H1 (cell line): ENCODE results near the gene LPXN. TPM values are rescaled to one million over a fixed set of nuclear protein-coding genes. Genes with fewer than 3 reads are reported as not detected.

ENCODE experiments used
- CTCF ChIA-PET: fragments of 300-600 bp; sonication (Branson Sonifier 250); formaldehyde crosslinking; loops from one replicate; lab custom pipeline; 2021; ENCODE audit not compliant: partially characterized antibody; lab: Charles Lee
- POLR2A ChIA-PET: fragments of 300-600 bp; sonication (Branson Sonifier 250); formaldehyde crosslinking; loops from one replicate; lab custom pipeline; 2021; ENCODE audit warnings: inconsistent platforms; ENCODE audit not compliant: partially characterized antibody; lab: Charles Lee
- DNase-seq, 2 experiments: peaks; one replicate each; pipeline versions ENCODE4 v3.0.0 to v3.0.0-alpha.2; 2010 to 2022; ENCODE audit warnings: low spot score in 2 of 2, low read depth in 1 of 2, mixed read lengths in 1 of 2
- FAIRE-seq: peaks from 2 replicates; lab custom pipeline; 2011; peaks lifted over from hg19 to GRCh38; lab: Jason Lieb, UNC
- H2AFZ ChIP-seq: 2 replicates; pipeline ENCODE4 v1.8.1; 2012; ENCODE audit warnings: low read length, inconsistent platforms
- H2AK5ac ChIP-seq: 2 replicates; pipeline ENCODE4 v1.6.1; 2013; ENCODE audit warnings: low read depth, low read length
- H2BK120ac ChIP-seq: replicated peaks from 2 replicates; pipeline ENCODE3; 2013; ENCODE audit warnings: low read depth, low read length, inconsistent platforms
- H2BK12ac ChIP-seq: 2 replicates; pipeline ENCODE4 v1.6.1; 2013; ENCODE audit warnings: low read depth, low read length
- H2BK15ac ChIP-seq: 2 replicates; pipeline ENCODE4 v1.6.1; 2013; ENCODE audit warnings: low read length
- H2BK20ac ChIP-seq: 2 replicates; pipeline ENCODE4 v1.6.1; 2013; ENCODE audit warnings: low read length
- H2BK5ac ChIP-seq: 2 replicates; pipeline ENCODE4 v1.6.1; 2013; ENCODE audit warnings: low read depth, low read length
- H3K14ac ChIP-seq: 2 replicates; pipeline ENCODE4 v1.6.1; 2013; ENCODE audit warnings: inconsistent platforms; ENCODE audit not compliant: insufficient read length
- H3K18ac ChIP-seq: 2 replicates; pipeline ENCODE4 v1.6.1; 2013; ENCODE audit warnings: low read length; ENCODE audit errors: extremely low read depth
- H3K23ac ChIP-seq: 2 replicates; pipeline ENCODE4 v1.6.1; 2013; ENCODE audit warnings: inconsistent platforms; ENCODE audit not compliant: insufficient read length
- H3K23me2 ChIP-seq: 2 replicates; pipeline ENCODE4 v1.6.1; 2013; ENCODE audit warnings: low read depth, low read length
- H3K27ac ChIP-seq: 2 replicates; pipeline ENCODE4 v1.6.1; 2011; ENCODE audit warnings: low read depth, low read length, inconsistent platforms
- H3K27me3 ChIP-seq, 4 experiments: replicated peaks in 1 of 4; 1 replicate in 1 of 4; 2 replicates in 3 of 4; pipeline versions ENCODE4 v1.6.1 to v1.8.1; 2011 to 2013; ENCODE audit warnings: low read length in 3 of 4, mild to moderate bottlenecking in 3 of 4, inconsistent platforms in 2 of 4, mixed read lengths in 2 of 4, moderate library complexity in 1 of 4; ENCODE audit not compliant: control insufficient read depth in 3 of 4, insufficient read depth in 3 of 4; ENCODE audit errors: extremely low read depth in 1 of 4
- H3K36me3 ChIP-seq, 4 experiments: 2 replicates each; pipeline versions ENCODE4 v1.6.1 to v1.8.1; 2011 to 2013; ENCODE audit warnings: mild to moderate bottlenecking in 4 of 4, low read length in 3 of 4, moderate library complexity in 2 of 4, control low read depth in 1 of 4, inconsistent platforms in 1 of 4; ENCODE audit not compliant: insufficient read depth in 4 of 4, control insufficient read depth in 2 of 4
- H3K4ac ChIP-seq: replicated peaks from 2 replicates; pipeline ENCODE3; 2013; ENCODE audit warnings: low read length, low read depth, mixed read lengths, inconsistent platforms; ENCODE audit not compliant: insufficient read length
- H3K4me1 ChIP-seq, 4 experiments: replicated peaks in 1 of 4; 1 replicate in 1 of 4; 2 replicates in 3 of 4; pipeline versions ENCODE4 v1.6.1 to v1.8.1; 2011 to 2013; ENCODE audit warnings: low read length in 3 of 4, inconsistent platforms in 2 of 4, mixed read lengths in 1 of 4; ENCODE audit not compliant: insufficient read depth in 4 of 4, control insufficient read depth in 3 of 4
- H3K4me2 ChIP-seq, 2 experiments: 2 replicates each; pipeline versions ENCODE4 v1.6.1 to v1.8.1; 2011 to 2013; ENCODE audit warnings: low read depth in 2 of 2, low read length in 2 of 2, control low read depth in 1 of 2, inconsistent platforms in 1 of 2, mild to moderate bottlenecking in 1 of 2; ENCODE audit not compliant: insufficient read depth in 1 of 2
- H3K4me3 ChIP-seq, 4 experiments: fragments of 200-600, 300-600 bp in 1 of 4; sonication (generic), shearing (Covaris generic), sonication (Bioruptor Twin) in 1 of 4; 2 replicates each; pipeline versions ENCODE4 v1.5.1 to v1.8.1; 2011 to 2016; ENCODE audit warnings: low read length in 4 of 4, low read depth in 3 of 4, control low read depth in 2 of 4, inconsistent platforms in 2 of 4, mild to moderate bottlenecking in 2 of 4, mixed read lengths in 1 of 4, moderate library complexity in 1 of 4; ENCODE audit not compliant: insufficient read depth in 2 of 4; ENCODE audit errors: extremely low read depth in 1 of 4
- H3K56ac ChIP-seq: replicated peaks from 2 replicates; pipeline ENCODE3; 2013; ENCODE audit warnings: low read depth, mild to moderate bottlenecking, mixed read lengths, low read length, inconsistent platforms; ENCODE audit not compliant: insufficient read length
- H3K79me1 ChIP-seq: 2 replicates; pipeline ENCODE4 v1.6.1; 2013; ENCODE audit warnings: low read depth, low read length, control low read depth
- H3K79me2 ChIP-seq, 2 experiments: 2 replicates each; pipeline versions ENCODE4 v1.6.1 to v1.8.1; 2012 to 2013; ENCODE audit warnings: low read length in 2 of 2, mild to moderate bottlenecking in 2 of 2, inconsistent platforms in 1 of 2; ENCODE audit not compliant: insufficient read depth in 2 of 2, control insufficient read depth in 1 of 2
- H3K9ac ChIP-seq, 4 experiments: replicated peaks in 1 of 4; 1 replicate in 1 of 4; 2 replicates in 3 of 4; pipeline versions ENCODE4 v1.6.1 to v1.8.1; 2011 to 2013; ENCODE audit warnings: low read depth in 3 of 4, low read length in 3 of 4, control low read depth in 2 of 4, mild to moderate bottlenecking in 2 of 4, moderate library complexity in 2 of 4, inconsistent platforms in 1 of 4; ENCODE audit errors: extremely low read depth in 1 of 4
- H3K9me3 ChIP-seq, 2 experiments: 2 replicates each; pipeline versions ENCODE4 v1.6.1 to v1.8.1; 2012 to 2013; ENCODE audit warnings: mild to moderate bottlenecking in 2 of 2, moderate library complexity in 2 of 2, control low read depth in 1 of 2, inconsistent platforms in 1 of 2, low read depth in 1 of 2, low read length in 1 of 2, mixed read lengths in 1 of 2; ENCODE audit not compliant: insufficient read depth in 2 of 2
- H4K20me1 ChIP-seq, 2 experiments: replicated peaks in 1 of 2; 2 replicates each; pipeline versions ENCODE3 to v1.8.1; 2011 to 2013; ENCODE audit warnings: inconsistent platforms in 2 of 2, low read length in 2 of 2, mild to moderate bottlenecking in 1 of 2; ENCODE audit not compliant: insufficient read depth in 2 of 2, control insufficient read depth in 1 of 2
- H4K5ac ChIP-seq: 2 replicates; pipeline ENCODE4 v1.6.1; 2013; ENCODE audit warnings: low read length, low read depth, mixed read lengths, inconsistent platforms; ENCODE audit not compliant: insufficient read length
- H4K8ac ChIP-seq: 2 replicates; pipeline ENCODE4 v1.8.0; 2013; ENCODE audit warnings: mild to moderate bottlenecking, moderate library complexity, low read length, inconsistent platforms; ENCODE audit not compliant: insufficient read depth; ENCODE audit errors: extremely low read depth
- H4K91ac ChIP-seq: replicated peaks from 2 replicates; pipeline ENCODE3; 2013; ENCODE audit warnings: low read length, mixed read lengths, inconsistent platforms; ENCODE audit not compliant: insufficient read length
- CHD1 ChIP-seq: IDR thresholded peaks from 2 replicates; pipeline ENCODE4 v1.6.1; 2012; ENCODE audit warnings: low read depth, low read length, improper control_type of control experiment
- EGR1 ChIP-seq: IDR thresholded peaks from 2 replicates; pipeline ENCODE4 v1.6.1; 2011; ENCODE audit warnings: low read depth, low read length, borderline replicate concordance
- RAD21 ChIP-seq, 2 experiments: IDR thresholded peaks in 1 of 2; conservative IDR thresholded peaks in 1 of 2; 2 replicates each; pipeline ENCODE4 v1.6.1; 2011; ENCODE audit warnings: low read depth in 2 of 2, low read length in 2 of 2, improper control_type of control experiment in 1 of 2, inconsistent platforms in 1 of 2, mild to moderate bottlenecking in 1 of 2, moderate library complexity in 1 of 2
- TEAD4 ChIP-seq: IDR thresholded peaks from 2 replicates; pipeline ENCODE4 v1.6.1; 2012; ENCODE audit warnings: low read depth, low read length, inconsistent platforms, mixed read lengths
- WGBS, 2 experiments: shearing (Covaris generic) in 1 of 2; methylation state at CpG; one replicate each; pipeline versions ENCODE4 v1.1.6 to v1.1.7; 2013 to 2015; ENCODE audit warnings: low lambda C conversion rate in 2 of 2, mixed read lengths in 2 of 2, inconsistent platforms in 1 of 2, low coverage in 1 of 2, missing lambda C conversion rate in 1 of 2; ENCODE audit not compliant: insufficient replicate concordance in 2 of 2, insufficient coverage in 1 of 2, insufficient read length in 1 of 2; ENCODE audit errors: extremely low coverage in 1 of 2, missing lambda C conversion rate in 1 of 2; 5-methylcytosine and 5-hydroxymethylcytosine counted together
- polyA plus RNA-seq, 7 experiments: library from polyadenylated mRNA; depleted of rRNA in 3 of 7; stranded (reverse) in 5 of 7; unstranded in 2 of 7; fragments of >200 nt in 5 of 7; fragments of 200-250 nt in 2 of 7; gene quantifications; 1 replicate in 5 of 7; 2 replicates in 1 of 7; 4 replicates in 1 of 7; pipeline versions ENCODE4 v1.2.1 to v1.2.3, GENCODE V29; 2011 to 2013; ENCODE audit warnings: missing spikeins in 2 of 7, mixed read lengths in 2 of 7
- total RNA-seq: library from RNA; stranded (reverse); fragmentation: NEBNext Ultra II Directional; extraction: Animal tissue kit (Norgen Biotek cat#: 25700); gene quantifications from 2 replicates; pipeline ENCODE4 v1.2.1, GENCODE V29; 2021

Gene LPXN
- total and polyA plus RNA-seq, 2 of the 8 experiments (the other 6 are each of a cell fraction or from before 2014, with no cell fraction given): 1.4 to 2.7 TPM

- Histone ChIP-seq H4K8ac (no peak overlapping the region), H2AFZ (no peak overlapping the region), H3K14ac (no peak overlapping the region), H2BK5ac (no peak overlapping the region), H2BK12ac (no peak overlapping the region), H4K91ac (no peak overlapping the region), H3K79me2 (no peaks in the 10 kb centered on the region), H2BK20ac (no peak overlapping the region), H4K5ac (no peak overlapping the region), H3K4ac (no peak overlapping the region), H3K9ac (no peak overlapping the region), H3K9me3 (no peaks in the 10 kb centered on the region), H3K27ac (no peak overlapping the region), H3K27me3 (no peaks in the 10 kb centered on the region), H2BK120ac (no peak overlapping the region), H4K20me1 (no peaks in the 10 kb centered on the region), H3K79me1 (no peaks in the 10 kb centered on the region), H2AK5ac (no peak overlapping the region), H3K36me3 (no peaks in the 10 kb centered on the region), H3K4me1 (no peaks in the 10 kb centered on the region), H3K56ac (no peak overlapping the region), H3K18ac (no peak overlapping the region), H3K23me2 (no peaks in the 10 kb centered on the region), H3K4me2 (no peak overlapping the region), H2BK15ac (no peak overlapping the region), H3K23ac (no peak overlapping the region), H3K4me3 (no peak overlapping the region)
- peak; percentile 58 for FAIRE-seq
- POLR2A ChIA-PET: interaction anchor here (0.6 to 1.9 kb wide), 3 partner anchors 9 to 1646 kb away, joined by 3 to 13 read pairs (median 4); no protein-coding TSS in a partner anchor
- peak; percentile 29 to 80 for DNase-seq
- CTCF ChIA-PET: interaction anchor here (0.8 to 3.5 kb wide), 28 partner anchors 9 to 904 kb away, joined by 3 to 26 read pairs (median 3); partner anchors contain the start of gene LPXN
- WGBS, 2 experiments: 68% methylated on average over 4 of the region's 4 CpGs; no CpG with 5 or more reads in 1 of the 2 experiments
- TF ChIP-seq RAD21 (IDR thresholded peaks at IDR 0.05 in 1 of 2, conservative IDR thresholded peaks at IDR 0.05 in 1 of 2; ENCODE audit: low read depth in 2 of 2, low read length in 2 of 2): peak; percentile 41 to 52
- 0 out of 2 replicates have a peak, but pooled peaks have one; percentile 28 for TF ChIP-seq TEAD4
- peak; percentile 84 for TF ChIP-seq EGR1
- no peak for TF ChIP-seq CHD1
Measured at GRCh38 chr11:58567889-58568512, 7.7 kb downstream of the LPXN start.
